ENCODE data around the gene SLC25A20.

SLC25A20 gene

DNA sequence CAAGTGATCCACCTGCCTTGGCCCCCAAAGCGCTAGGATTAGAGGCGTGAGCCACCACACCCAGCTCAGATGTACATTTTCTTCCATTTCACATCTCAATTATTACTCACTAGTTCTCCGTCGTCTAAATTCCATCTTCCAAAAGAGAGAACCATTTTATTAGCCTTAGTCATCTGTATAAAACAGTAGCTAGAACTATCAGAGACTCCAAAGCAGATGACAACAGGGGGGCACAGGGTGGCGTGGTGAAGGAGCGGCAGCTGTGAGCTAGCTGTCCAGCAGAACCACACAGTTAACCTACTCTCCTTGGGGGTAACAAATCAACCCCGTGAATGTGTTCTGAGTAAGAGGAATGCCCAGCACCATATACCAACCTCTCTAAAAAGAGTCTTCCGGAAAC lies 7.1 kb downstream of the SLC25A20 start:
- peaks cover 11% of the 10 kb centered on the region for H3K36me3 ChIP-seq (ENCODE audit: insufficient read depth, low read length)
- no peaks in the 10 kb centered on the region for H3K4me1 ChIP-seq (ENCODE audit: insufficient read depth, low read length)
- H3K9me3 ChIP-seq (ENCODE audit: low read length) = no peaks in the 10 kb centered on the region
- H3K27ac ChIP-seq (ENCODE audit: low read depth, low read length) = no peak overlapping the region
- no peak overlapping the region for H3K4me3 ChIP-seq (ENCODE audit: low read depth in 1 of 2, low read length in 2 of 2)
- no peaks in the 10 kb centered on the region for H3K27me3 ChIP-seq (ENCODE audit: control insufficient read depth in 1 of 2, insufficient read depth in 2 of 2, low read length in 2 of 2)
- H3K9ac ChIP-seq (ENCODE audit: low read length) = no peak overlapping the region

DNA sequence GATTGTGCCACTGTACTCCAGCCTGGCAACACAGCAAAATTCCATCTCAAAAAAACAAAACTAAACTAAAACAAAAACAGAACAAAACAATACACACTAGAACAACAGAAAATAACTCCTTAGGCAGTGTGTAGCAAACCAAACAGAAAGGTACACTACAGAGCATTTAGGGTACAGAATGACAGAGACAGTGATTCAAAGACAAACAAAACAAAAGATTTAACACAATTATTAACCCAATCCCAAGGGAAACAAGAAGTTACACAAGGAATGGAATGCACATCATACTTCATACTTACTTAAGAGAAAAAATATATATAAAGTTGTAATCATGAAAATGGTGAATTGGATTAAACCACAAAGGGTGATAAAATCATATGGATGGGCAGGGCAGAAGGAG lies 12.9 kb downstream of the SLC25A20 start:
- Histone ChIP-seq H3K9me3 (ENCODE audit: low read length) (no peaks in the 10 kb centered on the region), H3K27ac (ENCODE audit: low read depth, low read length) (no peak overlapping the region), H3K27me3 (ENCODE audit: control insufficient read depth in 1 of 2, insufficient read depth in 2 of 2, low read length in 2 of 2) (no peaks in the 10 kb centered on the region), H3K36me3 (ENCODE audit: insufficient read depth, low read length) (peaks cover 12% of the 10 kb centered on the region), H3K4me3 (ENCODE audit: low read depth in 1 of 2, low read length in 2 of 2) (no peak overlapping the region), H3K9ac (ENCODE audit: low read length) (no peak overlapping the region), H3K4me1 (ENCODE audit: insufficient read depth, low read length) (no peaks in the 10 kb centered on the region)

DNA sequence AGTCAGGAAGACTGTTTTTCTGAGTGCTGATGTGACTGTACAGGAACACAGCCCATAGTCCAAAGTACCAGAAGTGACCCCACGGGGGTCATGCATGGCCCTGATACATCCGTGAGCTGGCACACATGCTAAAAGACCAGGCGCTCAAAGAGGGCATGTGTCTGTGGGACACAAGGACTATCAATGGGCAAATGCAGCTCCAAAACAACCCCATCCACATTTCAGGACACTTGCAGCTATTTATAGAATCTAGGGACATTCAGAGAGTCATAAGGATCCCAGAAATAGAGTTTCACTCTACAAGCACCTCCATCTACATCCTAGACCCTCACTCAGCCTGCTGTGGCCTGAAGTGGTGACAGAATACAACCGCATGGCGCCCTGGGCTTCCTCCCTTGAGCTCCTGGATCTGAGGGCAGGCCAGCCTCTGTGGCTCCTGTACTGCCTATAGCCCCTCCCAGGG lies 17.0 kb downstream of the SLC25A20 start:
- no peaks in the 10 kb centered on the region for H3K4me1 ChIP-seq (ENCODE audit: insufficient read depth, low read length)
- no peaks in the 10 kb centered on the region for H3K27me3 ChIP-seq (ENCODE audit: control insufficient read depth in 1 of 2, insufficient read depth in 2 of 2, low read length in 2 of 2)
- H3K27ac ChIP-seq (ENCODE audit: low read depth, low read length) = no peak overlapping the region
- peaks cover 19% of the 10 kb centered on the region for H3K36me3 ChIP-seq (ENCODE audit: insufficient read depth, low read length)
- no peak overlapping the region for H3K9ac ChIP-seq (ENCODE audit: low read length)
- no peaks in the 10 kb centered on the region for H3K9me3 ChIP-seq (ENCODE audit: low read length)
- no peak overlapping the region for H3K4me3 ChIP-seq (ENCODE audit: low read depth in 1 of 2, low read length in 2 of 2)

DNA sequence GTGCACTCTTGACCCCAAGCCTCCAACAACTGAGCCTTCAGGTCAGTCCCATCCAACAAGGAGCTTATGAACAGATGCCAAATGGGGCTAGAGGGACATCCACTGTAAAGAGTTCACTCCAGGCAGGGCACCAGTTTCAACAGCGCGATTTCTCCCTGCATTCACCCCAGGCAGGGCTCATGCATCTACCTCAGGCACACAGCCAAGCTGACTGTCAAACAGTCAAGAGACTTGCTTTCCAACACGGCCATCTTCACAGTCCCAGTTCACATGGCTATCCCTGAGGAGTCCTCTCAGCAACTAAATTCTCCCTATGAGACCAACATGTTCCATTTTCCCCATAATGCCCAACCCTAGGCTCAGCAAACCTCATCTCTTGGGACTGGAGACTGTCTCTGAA lies 17.7 kb downstream of the SLC25A20 start:
- peaks cover 19% of the 10 kb centered on the region for H3K36me3 ChIP-seq (ENCODE audit: insufficient read depth, low read length)
- no peaks in the 10 kb centered on the region for H3K4me1 ChIP-seq (ENCODE audit: insufficient read depth, low read length)
- H3K27me3 ChIP-seq (ENCODE audit: control insufficient read depth in 1 of 2, insufficient read depth in 2 of 2, low read length in 2 of 2) = no peaks in the 10 kb centered on the region
- no peak overlapping the region for H3K9ac ChIP-seq (ENCODE audit: low read length)
- no peak overlapping the region for H3K4me3 ChIP-seq (ENCODE audit: low read depth in 1 of 2, low read length in 2 of 2)
- H3K9me3 ChIP-seq (ENCODE audit: low read length) = no peaks in the 10 kb centered on the region
- no peak overlapping the region for H3K27ac ChIP-seq (ENCODE audit: low read depth, low read length)

DNA sequence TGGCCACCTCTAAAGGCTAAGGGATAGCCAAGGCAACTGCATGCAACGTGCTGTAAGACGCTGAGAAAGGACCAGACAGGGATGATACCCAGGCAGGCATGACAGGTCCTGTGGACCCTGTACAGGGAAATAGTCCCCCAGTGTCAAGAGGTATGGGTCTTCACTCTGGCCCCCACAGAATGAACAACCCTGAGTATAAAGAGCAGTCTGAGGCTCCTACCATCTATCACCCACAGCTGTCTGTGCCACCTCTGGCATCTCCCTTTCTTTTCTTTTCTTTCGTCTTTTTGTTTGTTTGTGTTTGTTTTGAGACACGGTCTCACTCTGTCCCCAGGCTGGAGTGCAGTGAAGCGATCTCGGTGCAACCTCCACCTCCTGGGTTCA lies 18.7 kb downstream of the SLC25A20 start:
- peaks cover 19% of the 10 kb centered on the region for H3K36me3 ChIP-seq (ENCODE audit: insufficient read depth, low read length)
- no peak overlapping the region for H3K4me3 ChIP-seq (ENCODE audit: low read depth in 1 of 2, low read length in 2 of 2)
- H3K4me1 ChIP-seq (ENCODE audit: insufficient read depth, low read length) = no peaks in the 10 kb centered on the region
- no peaks in the 10 kb centered on the region for H3K27me3 ChIP-seq (ENCODE audit: control insufficient read depth in 1 of 2, insufficient read depth in 2 of 2, low read length in 2 of 2)
- no peak overlapping the region for H3K27ac ChIP-seq (ENCODE audit: low read depth, low read length)
- H3K9ac ChIP-seq (ENCODE audit: low read length) = no peak overlapping the region
- no peaks in the 10 kb centered on the region for H3K9me3 ChIP-seq (ENCODE audit: low read length)

DNA sequence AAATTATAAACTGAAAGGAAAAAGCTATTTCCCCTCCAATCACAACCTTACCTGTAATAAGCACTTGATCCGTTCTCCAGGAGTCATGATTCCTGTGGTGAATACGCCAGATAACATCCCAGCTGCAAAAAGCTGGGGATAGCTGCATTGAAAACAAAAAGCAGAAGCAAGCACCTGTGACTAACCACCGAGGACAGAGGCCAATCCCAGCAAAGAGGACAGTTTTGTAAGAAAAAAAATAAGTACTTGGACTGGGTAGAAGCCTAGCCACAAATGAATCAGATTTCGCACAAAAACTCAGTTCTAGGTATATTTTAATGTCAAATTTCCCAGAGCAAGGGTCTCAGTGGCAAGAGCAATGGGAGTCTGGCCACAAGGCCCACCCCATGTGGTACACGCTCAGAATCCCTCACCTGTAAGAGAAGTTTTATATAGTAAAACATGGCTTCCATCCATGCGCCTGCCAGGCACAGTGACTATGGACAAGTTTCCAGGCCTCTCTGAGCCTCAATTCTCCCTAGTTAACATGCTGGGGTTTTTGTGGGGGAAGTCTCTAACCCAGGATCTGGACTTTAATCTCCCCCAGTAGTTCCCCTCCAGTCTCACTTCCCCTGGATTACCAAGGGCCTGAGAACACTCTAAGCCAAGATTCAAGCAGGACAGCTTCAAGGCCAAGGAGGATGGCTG lies 19.2 kb downstream of the SLC25A20 start:
- H3K36me3 ChIP-seq (ENCODE audit: insufficient read depth, low read length) = peaks cover 19% of the 10 kb centered on the region
- no peak overlapping the region for H3K27ac ChIP-seq (ENCODE audit: low read depth, low read length)
- no peaks in the 10 kb centered on the region for H3K4me1 ChIP-seq (ENCODE audit: insufficient read depth, low read length)
- no peaks in the 10 kb centered on the region for H3K9me3 ChIP-seq (ENCODE audit: low read length)
- no peak overlapping the region for H3K9ac ChIP-seq (ENCODE audit: low read length)
- no peak overlapping the region for H3K4me3 ChIP-seq (ENCODE audit: low read depth in 1 of 2, low read length in 2 of 2)
- no peaks in the 10 kb centered on the region for H3K27me3 ChIP-seq (ENCODE audit: control insufficient read depth in 1 of 2, insufficient read depth in 2 of 2, low read length in 2 of 2)

DNA sequence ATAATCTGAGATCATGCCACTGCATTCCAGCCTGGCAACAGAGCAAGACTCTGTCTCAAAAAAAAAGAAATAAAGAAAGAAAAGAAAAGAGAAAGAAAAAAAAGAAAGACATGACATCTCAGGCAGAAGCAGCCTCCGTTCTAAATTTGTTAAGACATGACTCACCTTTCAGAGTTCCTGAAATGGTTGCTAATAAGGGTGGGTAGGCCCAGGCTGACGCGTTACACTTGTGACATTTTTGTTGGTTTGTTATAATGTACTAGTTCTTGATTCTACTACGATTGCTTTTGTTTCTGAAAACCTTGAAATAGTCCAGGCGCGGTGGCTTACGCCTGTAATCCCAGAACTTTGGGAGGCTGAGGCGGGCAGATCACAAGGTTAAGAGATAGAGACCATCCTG lies 21.0 kb downstream of the SLC25A20 start:
- no peaks in the 10 kb centered on the region for H3K27me3 ChIP-seq (ENCODE audit: control insufficient read depth in 1 of 2, insufficient read depth in 2 of 2, low read length in 2 of 2)
- H3K4me1 ChIP-seq (ENCODE audit: insufficient read depth, low read length) = no peaks in the 10 kb centered on the region
- H3K4me3 ChIP-seq (ENCODE audit: low read depth in 1 of 2, low read length in 2 of 2) = no peak overlapping the region
- no peaks in the 10 kb centered on the region for H3K9me3 ChIP-seq (ENCODE audit: low read length)
- peaks cover 19% of the 10 kb centered on the region for H3K36me3 ChIP-seq (ENCODE audit: insufficient read depth, low read length)
- H3K27ac ChIP-seq (ENCODE audit: low read depth, low read length) = no peak overlapping the region
- no peak overlapping the region for H3K9ac ChIP-seq (ENCODE audit: low read length)

DNA sequence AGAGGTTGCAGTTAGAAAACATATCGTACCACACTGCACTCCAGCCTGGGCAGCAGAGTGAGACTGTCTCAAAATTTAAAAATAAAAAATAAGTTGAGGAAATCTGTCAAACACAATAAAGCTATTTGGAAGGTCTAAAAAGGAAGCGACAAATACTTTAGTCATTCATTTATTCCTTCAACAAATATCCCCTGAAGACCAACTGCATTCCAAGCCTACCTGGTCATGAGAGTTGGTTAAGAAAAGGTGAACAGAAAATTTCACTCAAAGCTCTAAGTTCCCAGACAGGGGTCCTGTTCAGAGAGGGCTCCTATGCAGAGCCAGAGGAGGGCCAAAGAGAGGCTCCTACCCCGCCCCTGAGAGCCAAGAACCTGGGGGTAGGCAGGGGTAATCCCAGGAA lies 35.6 kb downstream of the SLC25A20 start:
- H3K4me1 ChIP-seq (ENCODE audit: insufficient read depth, low read length) = no peaks in the 10 kb centered on the region
- H3K36me3 ChIP-seq (ENCODE audit: insufficient read depth, low read length) = peaks cover 21% of the 10 kb centered on the region
- no peaks in the 10 kb centered on the region for H3K27me3 ChIP-seq (ENCODE audit: control insufficient read depth in 1 of 2, insufficient read depth in 2 of 2, low read length in 2 of 2)
- H3K9me3 ChIP-seq (ENCODE audit: low read length) = no peaks in the 10 kb centered on the region
- H3K4me3 ChIP-seq (ENCODE audit: low read depth in 1 of 2, low read length in 2 of 2) = no peak overlapping the region
- H3K9ac ChIP-seq (ENCODE audit: low read length) = no peak overlapping the region
- no peak overlapping the region for H3K27ac ChIP-seq (ENCODE audit: low read depth, low read length)

DNA sequence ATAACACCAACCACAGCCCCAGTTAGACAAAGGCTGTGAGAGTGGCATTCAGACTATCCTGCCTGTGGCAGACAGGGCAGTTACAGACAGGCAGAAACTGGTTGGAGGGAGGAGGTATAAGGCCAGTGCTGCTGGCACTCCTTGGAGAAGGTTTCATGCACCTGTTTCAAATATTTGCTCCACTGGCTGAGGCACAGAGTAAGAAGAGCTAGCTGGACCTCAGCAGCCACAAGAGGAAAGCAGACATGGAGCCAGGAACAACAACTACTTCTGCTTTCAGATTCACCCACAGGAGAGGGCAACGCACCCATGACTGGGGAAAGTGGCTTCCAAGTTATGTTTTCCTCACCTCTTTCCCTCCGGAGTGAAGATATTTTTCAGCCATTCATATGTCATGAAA lies 39.5 kb downstream of the SLC25A20 start:
- no peak overlapping the region for H3K9ac ChIP-seq (ENCODE audit: low read length)
- H3K27ac ChIP-seq (ENCODE audit: low read depth, low read length) = no peak overlapping the region
- no peaks in the 10 kb centered on the region for H3K9me3 ChIP-seq (ENCODE audit: low read length)
- no peak overlapping the region for H3K4me3 ChIP-seq (ENCODE audit: low read depth in 1 of 2, low read length in 2 of 2)
- no peaks in the 10 kb centered on the region for H3K27me3 ChIP-seq (ENCODE audit: control insufficient read depth in 1 of 2, insufficient read depth in 2 of 2, low read length in 2 of 2)
- H3K36me3 ChIP-seq (ENCODE audit: insufficient read depth, low read length) = peaks cover 30% of the 10 kb centered on the region
- no peaks in the 10 kb centered on the region for H3K4me1 ChIP-seq (ENCODE audit: insufficient read depth, low read length)

DNA sequence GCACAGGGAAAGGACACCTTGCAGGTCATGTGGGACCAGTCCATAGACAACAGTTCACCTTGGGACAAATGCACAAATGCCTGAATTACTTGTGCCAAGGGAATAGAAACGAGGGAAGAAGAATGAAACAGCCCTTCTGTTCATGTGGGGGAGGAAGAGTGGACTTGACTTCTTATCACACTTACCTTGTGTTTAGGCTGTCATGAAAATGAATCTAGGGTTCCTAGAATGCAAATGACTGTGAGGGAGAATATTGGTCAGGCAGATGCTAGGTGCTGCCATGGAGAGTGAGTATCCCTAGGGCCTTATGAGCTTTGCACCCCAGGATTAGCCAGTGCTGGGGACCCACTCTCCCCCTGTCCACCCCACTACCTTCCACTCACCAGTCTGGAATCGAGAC lies 40.0 kb downstream of the SLC25A20 start:
- H3K27me3 ChIP-seq (ENCODE audit: control insufficient read depth in 1 of 2, insufficient read depth in 2 of 2, low read length in 2 of 2) = no peaks in the 10 kb centered on the region
- no peaks in the 10 kb centered on the region for H3K9me3 ChIP-seq (ENCODE audit: low read length)
- H3K4me3 ChIP-seq (ENCODE audit: low read depth in 1 of 2, low read length in 2 of 2) = no peak overlapping the region
- no peak overlapping the region for H3K9ac ChIP-seq (ENCODE audit: low read length)
- peaks cover 30% of the 10 kb centered on the region for H3K36me3 ChIP-seq (ENCODE audit: insufficient read depth, low read length)
- H3K4me1 ChIP-seq (ENCODE audit: insufficient read depth, low read length) = no peaks in the 10 kb centered on the region
- H3K27ac ChIP-seq (ENCODE audit: low read depth, low read length) = no peak overlapping the region

DNA sequence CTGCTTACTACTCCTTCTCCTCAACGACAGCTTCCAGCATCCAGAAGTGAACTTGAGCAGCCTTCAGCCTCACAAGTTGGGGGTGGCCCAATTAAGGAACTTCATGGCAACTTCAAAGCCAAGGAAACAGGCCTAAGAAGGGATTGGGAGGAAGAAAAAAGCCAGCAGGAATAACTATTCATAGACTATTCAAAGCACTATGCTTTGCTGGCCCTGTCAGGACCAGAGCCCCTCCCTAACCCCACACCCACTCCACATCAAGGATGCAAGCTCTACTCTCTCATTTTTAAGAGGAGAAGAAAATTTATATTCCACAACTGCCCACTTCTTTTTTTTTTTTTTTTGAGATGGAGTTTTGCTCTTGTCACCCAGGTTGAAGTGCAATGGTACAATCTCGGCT lies 41.0 kb downstream of the SLC25A20 start:
- Histone ChIP-seq H3K27me3 (ENCODE audit: control insufficient read depth in 1 of 2, insufficient read depth in 2 of 2, low read length in 2 of 2) (no peaks in the 10 kb centered on the region), H3K27ac (ENCODE audit: low read depth, low read length) (no peak overlapping the region), H3K9me3 (ENCODE audit: low read length) (no peaks in the 10 kb centered on the region), H3K36me3 (ENCODE audit: insufficient read depth, low read length) (peaks cover 30% of the 10 kb centered on the region), H3K4me1 (ENCODE audit: insufficient read depth, low read length) (no peaks in the 10 kb centered on the region), H3K4me3 (ENCODE audit: low read depth in 1 of 2, low read length in 2 of 2) (no peak overlapping the region), H3K9ac (ENCODE audit: low read length) (no peak overlapping the region)

DNA sequence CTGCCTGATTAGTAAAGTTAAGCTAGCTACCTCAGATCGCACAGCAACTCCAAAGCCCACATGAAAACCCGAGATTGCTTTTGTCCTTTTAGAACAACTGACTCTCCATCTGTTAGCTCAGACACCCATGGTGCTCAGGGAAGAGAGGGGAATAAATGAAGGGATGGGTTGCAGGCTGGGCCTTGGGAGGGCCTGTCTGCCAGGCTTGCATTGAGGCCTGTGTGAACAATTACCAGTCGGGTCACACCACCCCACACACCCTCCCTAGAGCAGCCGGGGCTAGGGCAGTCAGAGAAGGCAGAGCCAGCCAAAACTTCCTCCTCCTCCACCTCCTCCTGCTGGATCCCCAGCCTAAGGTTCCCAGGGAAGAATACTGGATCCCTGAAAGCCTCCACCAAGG lies 42.2 kb downstream of the SLC25A20 start:
- H3K4me1 ChIP-seq (ENCODE audit: insufficient read depth, low read length) = no peaks in the 10 kb centered on the region
- peaks cover 25% of the 10 kb centered on the region for H3K36me3 ChIP-seq (ENCODE audit: insufficient read depth, low read length)
- H3K4me3 ChIP-seq (ENCODE audit: low read depth in 1 of 2, low read length in 2 of 2) = no peak overlapping the region
- no peaks in the 10 kb centered on the region for H3K27me3 ChIP-seq (ENCODE audit: control insufficient read depth in 1 of 2, insufficient read depth in 2 of 2, low read length in 2 of 2)
- H3K27ac ChIP-seq (ENCODE audit: low read depth, low read length) = no peak overlapping the region
- H3K9me3 ChIP-seq (ENCODE audit: low read length) = no peaks in the 10 kb centered on the region
- H3K9ac ChIP-seq (ENCODE audit: low read length) = no peak overlapping the region

Measured in muscle layer of colon (tissue), 2 donors.